Mucosa of descending colon (tissue), 3 donors: ENCODE measurements around the gene MED12L. TPM values are rescaled to one million over a fixed set of nuclear protein-coding genes. Genes with fewer than 3 reads are reported as not detected.

Experiments used
- ATAC-seq: fragments of 200-7000 bp; cut with Tn5 transposase; one replicate; pipeline ENCODE4 v1.9.1; 2020; ENCODE audit warnings: mild to moderate bottlenecking, moderate library complexity
- DNase-seq, 3 donors: peaks; one replicate each; pipeline ENCODE4 v3.0.0-alpha.2; 2020
- H3K36me3 ChIP-seq: fragments of 200-600 bp; one replicate; pipeline ENCODE4 v1.8.0; 2021; ENCODE audit warnings: low read depth, mild to moderate bottlenecking
- H3K4me1 ChIP-seq: fragments of 200-600 bp; one replicate; pipeline ENCODE4 v1.8.0; 2021; ENCODE audit warnings: low read depth, mild to moderate bottlenecking
- H3K4me3 ChIP-seq: fragments of 200-600 bp; one replicate; pipeline ENCODE4 v1.8.0; 2021; ENCODE audit warnings: mild to moderate bottlenecking
- H3K9me3 ChIP-seq: fragments of 200-600 bp; one replicate; pipeline ENCODE4 v1.8.0; 2021; ENCODE audit warnings: mild to moderate bottlenecking
- CTCF ChIP-seq: fragments of 200-600 bp; IDR thresholded peaks from one replicate; pipeline ENCODE4 v1.8.0; 2022; ENCODE audit warnings: antibody characterized with exemption, mild to moderate bottlenecking
- intact Hi-C, 2 donors: fragments of 100-400 bp; cut with DNase I in 1 of 2; cut with micrococcal nuclease in 1 of 2; formaldehyde crosslinking; loops; one replicate each; pipeline versions ENCODE4 v1.11.0 to v1.11.1; 2022; cut with DNase I, micrococcal nuclease
- total RNA-seq, 3 donors: library from RNA; stranded (reverse); fragmentation: NEBNext Ultra II Directional in 2 of 3; extraction: Animal tissue kit (Norgen Biotek cat#: 25700) in 2 of 3; gene quantifications; one replicate each; pipeline versions ENCODE4 v1.2.1 to v1.2.4, GENCODE V29; 2021 to 2023
- donor health status: DM: no; HTN: no; CAD: no; lungs with moderate emphysema.
- donor health status: DM: no; HTN: no; CAD: no.
- donor health status: DM: no; HTN: yes; CAD: no.

The MED12L gene
- total RNA-seq, 3 donors from 2014 or later: 0.39 to 2.4 (median 0.55) TPM

- Histone ChIP-seq H3K4me3 (no peak overlapping the region), H3K9me3 (no peaks in the 10 kb centered on the region), H3K4me1 (no peaks in the 10 kb centered on the region), H3K36me3 (no peaks in the 10 kb centered on the region)
- no peak for DNase-seq
- intact Hi-C loops: no loop called here
- no peak for TF ChIP-seq CTCF
- no peak for ATAC-seq
These were observed 340.3 kb downstream of the MED12L start for GRCh38 chr3:151425627-151426340.

- H3K4me1 ChIP-seq: no peaks in the 10 kb centered on the region
- DNase-seq: no peak
- H3K9me3 ChIP-seq: no peaks in the 10 kb centered on the region
- no peaks in the 10 kb centered on the region for H3K36me3 ChIP-seq
- no peak overlapping the region for H3K4me3 ChIP-seq
- ATAC-seq: no peak
- intact Hi-C loops: no loop called here
- no peak for TF ChIP-seq CTCF
These were observed 340.8 kb downstream of the MED12L start for GRCh38 chr3:151426341-151426657.

GRCh38 chr3:151428386-151428785, 342.9 kb downstream of the MED12L start:
- Histone ChIP-seq H3K4me1 (no peaks in the 10 kb centered on the region), H3K4me3 (no peak overlapping the region), H3K36me3 (no peaks in the 10 kb centered on the region), H3K9me3 (no peaks in the 10 kb centered on the region)
- TF ChIP-seq CTCF: no peak
- intact Hi-C loops: no loop called here
- no peak for DNase-seq
- no peak for ATAC-seq

- TF ChIP-seq CTCF: no peak
- Histone ChIP-seq H3K9me3 (no peaks in the 10 kb centered on the region), H3K36me3 (no peaks in the 10 kb centered on the region), H3K4me1 (no peaks in the 10 kb centered on the region), H3K4me3 (no peak overlapping the region)
- no peak for DNase-seq
- intact Hi-C loops: no loop called here
- ATAC-seq: no peak
These were observed 345.5 kb downstream of the MED12L start for GRCh38 chr3:151430821-151431484.

- Histone ChIP-seq H3K36me3 (no peaks in the 10 kb centered on the region), H3K4me1 (no peaks in the 10 kb centered on the region), H3K9me3 (no peaks in the 10 kb centered on the region), H3K4me3 (no peak overlapping the region)
- ATAC-seq (no peak), DNase-seq (no peak)
- intact Hi-C loops: no loop called here
- TF ChIP-seq CTCF: no peak
These were observed 346.5 kb downstream of the MED12L start for GRCh38 chr3:151431940-151432339.
